H54 (cell line): ENCODE results near the gene SNX18.

Source experiments
- DNase-seq: peaks from one replicate; pipeline ENCODE4 v3.0.0; 2011; ENCODE audit warnings: low spot score, mixed read lengths; ENCODE audit not compliant: insufficient read length
- FAIRE-seq: peaks from 3 replicates; lab custom pipeline; 2011; peaks lifted over from hg19 to GRCh38; lab: Jason Lieb, UNC
- POLR2A ChIP-seq: IDR thresholded peaks from 2 replicates; pipeline ENCODE4 v1.6.1; 2011; ENCODE audit warnings: low read depth, mild to moderate bottlenecking, low read length

The SNX18 gene

DNA sequence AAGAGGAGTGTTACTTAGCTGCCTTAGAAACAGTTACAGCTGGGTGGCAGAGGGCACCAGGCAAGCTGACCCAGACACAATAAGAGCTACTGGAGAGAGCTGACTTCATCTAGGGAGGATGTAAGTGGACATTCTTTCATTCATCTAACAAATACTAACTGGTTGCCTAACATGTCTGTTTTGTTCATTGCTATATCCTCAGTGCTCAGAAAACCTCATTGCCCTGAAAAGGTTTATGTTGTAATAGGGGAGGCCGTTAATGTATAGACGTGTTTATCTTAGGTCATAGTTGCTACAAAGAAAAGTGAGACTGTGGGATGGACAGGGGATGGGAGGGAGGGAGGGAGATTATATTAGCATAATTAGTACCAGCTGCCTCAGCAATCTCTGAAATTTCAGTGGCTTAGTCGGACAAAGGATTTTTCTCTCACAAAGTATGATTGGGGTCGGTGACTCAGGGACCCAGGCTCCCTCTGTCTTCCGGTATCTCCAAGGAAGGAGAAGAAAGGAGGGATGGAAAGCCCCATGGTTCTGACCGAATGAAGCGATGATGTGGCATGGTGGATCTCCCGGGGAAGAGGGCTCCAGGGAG is 2.6 kb upstream of the SNX18 start:
- no peak for TF ChIP-seq POLR2A
- no peak for DNase-seq
- no peak for FAIRE-seq

DNA sequence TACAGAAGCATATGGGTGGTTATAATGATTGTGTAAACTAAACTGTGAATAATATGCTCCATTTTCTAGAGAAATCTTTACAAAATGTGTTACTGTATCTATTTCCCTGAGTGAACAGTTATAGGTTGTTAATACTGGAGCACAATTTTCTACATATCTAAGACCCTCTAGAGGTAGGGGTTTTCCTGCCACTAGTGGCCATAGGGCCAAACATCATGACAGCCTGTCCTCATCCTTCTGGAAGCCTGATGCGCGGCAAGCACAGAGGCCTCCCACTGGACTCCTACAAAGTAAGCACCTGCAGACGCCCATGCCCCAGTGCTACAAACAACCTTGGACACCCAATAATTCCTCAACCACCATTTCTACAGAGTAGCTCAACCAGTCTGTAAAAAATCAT is 1.9 kb upstream of the SNX18 start:
- TF ChIP-seq POLR2A = no peak
- DNase-seq (no peak), FAIRE-seq (no peak)

DNA sequence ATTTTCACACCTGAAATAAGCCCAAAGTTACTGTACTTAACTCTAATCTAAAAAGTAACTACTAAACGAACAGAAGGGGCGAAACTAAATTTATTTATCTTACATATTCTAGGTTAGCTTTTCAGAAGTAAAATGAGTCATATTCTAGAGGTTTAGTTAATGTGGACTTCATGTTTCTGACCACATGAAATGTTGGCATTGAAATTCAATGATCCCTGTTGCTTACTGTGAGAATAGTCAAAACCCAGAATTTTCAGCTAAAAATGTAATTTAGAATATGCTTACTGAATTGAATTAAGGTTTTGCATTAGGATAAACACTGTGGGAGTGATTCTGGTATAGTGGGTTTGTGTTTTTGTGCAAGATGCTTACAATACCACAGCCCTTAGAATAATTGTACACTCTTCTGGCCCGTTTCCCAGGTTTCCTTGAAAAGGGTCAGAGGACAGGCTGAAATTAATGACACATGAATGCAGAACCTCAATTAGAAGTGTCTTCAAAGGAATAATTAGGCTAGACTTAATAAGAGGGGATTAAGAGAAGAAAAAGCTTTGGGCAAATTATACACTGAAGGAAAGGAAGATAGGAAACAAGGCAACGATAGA is 1.4 kb upstream of the SNX18 start:
- FAIRE-seq (no peak), DNase-seq (no peak)

DNA sequence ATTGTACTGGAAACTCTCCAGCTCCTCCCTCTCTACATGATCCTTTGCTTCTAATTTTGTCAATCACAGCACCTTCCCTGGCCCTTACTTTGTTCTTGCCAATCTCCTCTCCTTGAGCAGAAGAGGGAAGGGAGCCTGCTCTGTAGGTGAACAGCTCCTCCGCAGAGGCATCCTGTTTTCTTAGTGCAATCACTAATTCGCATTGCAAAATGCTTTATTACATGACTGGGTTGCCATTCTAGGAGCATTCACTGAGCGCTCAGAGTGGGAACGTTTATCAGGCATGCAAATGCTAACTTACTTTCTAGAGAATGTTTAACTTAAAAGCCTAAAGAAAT is 416 bp upstream of the SNX18 start:
- TF ChIP-seq POLR2A = no peak
- no peak for DNase-seq
- FAIRE-seq = no peak

More for the DNA sequence above, 1.4 kb upstream of the SNX18 start:
- no peak for TF ChIP-seq POLR2A

DNA sequence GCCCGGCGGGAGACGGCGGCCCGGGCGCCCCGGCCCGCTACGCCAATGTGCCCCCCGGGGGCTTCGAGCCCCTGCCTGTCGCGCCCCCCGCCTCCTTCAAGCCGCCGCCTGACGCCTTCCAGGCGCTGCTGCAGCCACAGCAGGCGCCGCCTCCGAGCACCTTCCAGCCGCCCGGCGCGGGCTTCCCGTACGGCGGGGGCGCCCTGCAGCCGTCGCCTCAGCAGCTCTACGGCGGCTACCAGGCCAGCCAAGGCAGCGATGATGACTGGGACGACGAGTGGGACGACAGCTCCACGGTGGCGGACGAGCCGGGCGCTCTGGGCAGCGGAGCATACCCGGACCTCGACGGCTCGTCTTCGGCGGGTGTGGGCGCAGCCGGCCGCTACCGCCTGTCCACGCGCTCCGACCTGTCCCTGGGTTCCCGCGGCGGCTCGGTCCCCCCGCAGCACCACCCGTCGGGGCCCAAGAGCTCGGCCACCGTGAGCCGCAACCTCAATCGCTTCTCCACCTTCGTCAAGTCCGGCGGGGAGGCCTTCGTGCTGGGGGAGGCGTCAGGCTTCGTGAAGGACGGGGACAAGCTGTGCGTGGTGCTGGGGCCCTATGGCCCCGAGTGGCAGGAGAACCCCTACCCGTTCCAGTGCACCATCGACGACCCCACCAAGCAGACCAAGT is 723 bp downstream of the SNX18 start:
- no peak for TF ChIP-seq POLR2A

GRCh38 chr5:54518818-54519508 is 1.4 kb downstream of the SNX18 start:
- DNase-seq = no peak

More for the DNA sequence above, 723 bp downstream of the SNX18 start:
- no peak for DNase-seq
- FAIRE-seq = no peak

GRCh38 chr5:54519509-54519876 is 1.9 kb downstream of the SNX18 start:
- no peak for FAIRE-seq
- no peak for DNase-seq
- TF ChIP-seq POLR2A = no peak

More at GRCh38 chr5:54518818-54519508, 1.4 kb downstream of the SNX18 start:
- FAIRE-seq = no peak
- TF ChIP-seq POLR2A = no peak

GRCh38 chr5:54520438-54520846 is 2.9 kb downstream of the SNX18 start:
- DNase-seq (no peak), FAIRE-seq (no peak)
- TF ChIP-seq POLR2A = no peak

GRCh38 chr5:54520940-54521339 is 3.4 kb downstream of the SNX18 start:
- no peak for FAIRE-seq
- DNase-seq = no peak
- TF ChIP-seq POLR2A = no peak

- no peak for DNase-seq
- TF ChIP-seq POLR2A = no peak
- FAIRE-seq = no peak
Observed at GRCh38 chr5:54521856-54522479, 4.4 kb downstream of the SNX18 start.

- TF ChIP-seq POLR2A = no peak
- DNase-seq = no peak
- FAIRE-seq = no peak
Observed at GRCh38 chr5:54523534-54523933, 6.0 kb downstream of the SNX18 start.

GRCh38 chr5:54524082-54524481 is 6.5 kb downstream of the SNX18 start:
- FAIRE-seq (no peak), DNase-seq (no peak)
- no peak for TF ChIP-seq POLR2A

GRCh38 chr5:54524704-54525103 is 7.1 kb downstream of the SNX18 start:
- FAIRE-seq (no peak), DNase-seq (no peak)
- TF ChIP-seq POLR2A = no peak

DNA sequence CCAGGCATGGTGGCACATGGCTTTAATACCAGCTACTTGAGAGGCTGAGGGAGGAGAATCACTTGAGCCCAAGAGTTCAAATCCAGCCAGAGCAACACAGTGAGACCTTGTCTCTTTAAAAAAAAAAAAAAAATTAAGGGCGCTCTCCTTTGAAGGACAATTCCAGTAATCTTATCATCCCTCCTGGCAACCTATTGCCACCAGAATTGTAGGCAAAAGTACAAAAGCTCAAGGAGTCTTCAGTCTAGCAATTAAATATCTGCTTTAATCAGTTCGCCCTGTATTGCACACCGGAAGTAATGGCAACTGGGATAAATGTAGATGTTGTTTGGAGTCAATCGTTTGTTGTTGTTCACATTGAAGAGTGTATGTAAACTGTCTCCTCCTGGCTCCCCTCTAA is 7.7 kb downstream of the SNX18 start:
- TF ChIP-seq POLR2A = no peak
- no peak for FAIRE-seq
- DNase-seq = no peak
